Measurements from ENCODE around the gene DLGAP1. TPM values are rescaled to one million over a fixed set of nuclear protein-coding genes. Genes with fewer than 3 reads are reported as not detected.

Gene DLGAP1
- total and polyA plus RNA-seq, 2 of the 8 experiments (the other 6 are each of a cell fraction or from before 2014, with no cell fraction given): 11.8 to 16.9 TPM

- TF ChIP-seq MAFK (IDR thresholded peaks at IDR 0.05; ENCODE audit: low read depth, low read length) (no peak), TAF1 (IDR thresholded peaks at IDR 0.05; ENCODE audit: low read depth, low read length) (no peak), CBX5 (IDR thresholded peaks at IDR 0.05; ENCODE audit: low read depth, low read length) (no peak)
These were observed 256.2 kb downstream of the DLGAP1 start (continued) for GRCh38 chr18:4198956-4199355.
